M059J (cell line): Measurements from ENCODE around the gene DOC2A. TPM values are rescaled to one million over a fixed set of nuclear protein-coding genes. Genes with fewer than 3 reads are reported as not detected.

Experiments
- DNase-seq: peaks from one replicate; pipeline ENCODE4 v3.0.0-alpha.2; 2012; ENCODE audit warnings: low read depth
- total RNA-seq: library from RNA; depleted of rRNA; stranded (reverse); fragments of >200 nt; shearing (Covaris generic); gene quantifications from 2 replicates; pipeline ENCODE4 v1.2.3, GENCODE V29; 2014

Gene DOC2A
- total RNA-seq, 1 experiment from 2014 or later, result 0.52 TPM

GRCh38 chr16:30005341-30006094 lies 5.3 kb downstream of the DOC2A start:
- peak; percentile 40 for DNase-seq

DNA sequence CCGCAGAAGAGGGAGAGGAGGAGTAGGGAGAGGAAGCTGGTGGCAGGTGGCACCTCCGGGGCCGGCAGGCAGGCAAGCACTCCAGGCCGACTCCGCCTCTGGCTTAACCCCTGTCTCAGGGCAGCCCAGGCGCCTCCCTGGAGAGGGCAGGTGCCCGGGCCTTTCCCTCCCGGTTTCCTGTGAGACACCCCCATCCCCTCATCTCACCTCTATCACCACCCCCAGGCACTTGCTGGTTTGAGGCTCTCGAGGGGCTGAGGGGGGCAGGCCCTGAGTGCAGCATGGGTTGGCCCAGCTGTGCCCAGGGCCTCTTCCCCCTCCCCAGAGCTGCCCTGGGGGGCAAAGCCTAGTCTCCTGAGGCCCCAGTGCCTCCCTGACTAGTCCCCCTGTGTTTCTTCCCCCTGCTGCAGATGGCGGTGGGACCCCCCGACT lies 6.0 kb downstream of the DOC2A start:
- no peak for DNase-seq

GRCh38 chr16:30004424-30004776 lies 6.4 kb downstream of the DOC2A start:
- DNase-seq, result no peak

GRCh38 chr16:30003670-30004423 lies 7.0 kb downstream of the DOC2A start:
- DNase-seq, result no peak

DNA sequence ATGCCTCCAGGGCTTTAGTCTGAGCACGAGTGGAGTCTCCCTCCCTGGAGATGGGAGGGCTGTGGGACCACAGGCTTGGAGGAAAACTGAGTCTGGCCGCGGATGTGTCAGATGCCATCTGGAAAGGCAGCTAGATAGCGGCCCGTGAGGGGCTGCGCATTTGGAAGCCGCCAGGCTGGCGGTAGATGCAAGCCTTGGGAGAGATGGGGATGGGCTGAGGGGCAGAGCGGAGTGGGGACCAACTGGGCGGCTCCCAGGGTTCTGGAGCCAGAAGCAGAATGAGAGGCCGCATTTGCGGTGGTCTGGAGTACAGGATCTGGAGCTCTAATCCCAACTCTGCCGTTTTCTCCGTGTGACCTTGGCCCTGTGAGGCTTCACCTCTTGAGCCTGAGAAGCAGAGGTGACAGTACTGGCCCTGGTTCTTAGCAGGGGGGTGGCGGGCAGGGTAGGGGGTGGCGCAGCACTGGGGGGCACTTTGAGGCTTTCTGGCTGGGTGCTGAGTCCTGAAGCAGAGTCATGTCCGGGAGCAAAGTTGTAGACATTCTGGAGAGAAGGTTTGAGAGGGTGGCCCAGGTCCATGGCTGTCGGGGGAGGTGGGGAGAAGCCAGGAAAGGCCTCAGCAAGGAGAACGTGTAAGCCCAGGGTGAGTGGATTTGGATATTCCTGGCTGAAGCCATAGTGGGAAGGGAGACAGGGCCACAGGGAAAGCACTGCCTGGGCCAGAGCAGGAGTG lies 8.0 kb downstream of the DOC2A start:
- DNase-seq, result no peak

DNA sequence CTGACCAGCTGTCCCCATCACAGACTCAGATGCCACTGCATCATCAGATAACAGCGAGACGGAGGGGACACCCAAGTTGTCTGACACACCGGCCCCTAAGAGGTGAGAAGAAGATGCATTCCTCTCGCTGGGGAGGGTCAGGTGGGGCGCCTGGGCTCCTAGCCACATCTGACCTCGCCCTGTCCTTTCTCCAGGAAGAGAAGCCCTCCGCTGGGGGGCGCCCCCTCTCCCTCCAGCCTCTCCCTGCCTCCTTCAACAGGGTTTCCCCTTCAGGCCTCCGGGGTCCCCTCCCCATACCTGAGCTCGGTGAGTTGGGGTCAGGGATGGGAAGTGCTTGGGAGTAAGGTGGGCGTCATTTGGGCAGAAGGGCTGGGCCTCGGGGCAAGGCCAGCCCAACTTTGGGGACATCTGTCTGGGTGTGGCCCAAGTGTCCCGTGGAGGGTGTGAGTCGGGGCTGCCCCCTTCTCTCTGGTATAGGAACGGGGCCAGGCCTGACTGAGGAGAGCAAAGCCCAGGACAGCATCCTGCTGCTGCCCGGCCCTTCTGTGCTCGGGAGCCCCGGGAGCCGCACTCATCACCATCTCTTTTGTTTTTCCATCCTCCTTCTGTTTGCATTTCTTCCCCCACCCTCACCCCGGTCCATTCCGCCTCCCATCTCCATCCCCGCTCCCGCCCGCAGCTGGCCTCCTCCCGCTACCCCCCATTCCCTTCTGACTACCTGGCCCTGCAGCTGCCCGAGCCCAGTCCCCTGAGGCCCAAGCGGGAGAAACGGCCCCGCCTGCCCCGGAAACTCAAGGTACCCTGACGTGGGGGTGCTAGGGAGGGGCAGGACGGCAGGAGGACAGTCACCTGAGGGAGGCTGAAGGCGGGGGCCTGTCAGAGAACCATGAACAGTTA lies 9.8 kb downstream of the DOC2A start:
- no peak for DNase-seq

DNA sequence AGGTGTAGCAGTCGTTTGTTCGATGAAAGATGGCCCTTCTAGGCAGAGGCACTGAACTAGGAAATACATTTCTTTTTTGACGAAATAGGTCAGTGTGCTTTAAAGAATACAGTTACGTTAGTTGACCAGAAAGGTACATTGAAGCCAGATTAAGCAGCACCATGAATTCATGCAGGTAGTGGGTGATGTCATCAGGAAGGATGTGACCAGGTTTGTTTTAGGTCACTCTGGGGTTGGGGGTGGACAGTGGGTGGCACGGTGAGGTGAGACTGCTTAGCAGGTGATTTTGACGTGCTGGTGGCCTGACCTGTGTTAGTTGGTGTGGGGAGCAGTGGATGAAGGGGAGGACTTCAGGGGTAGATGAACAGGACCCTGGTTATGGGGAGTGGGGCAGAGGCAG lies 11.2 kb downstream of the DOC2A start:
- no peak for DNase-seq

GRCh38 chr16:29996766-29997250 lies 14.0 kb downstream of the DOC2A start:
- no peak for DNase-seq

GRCh38 chr16:29995911-29996765 lies 14.7 kb downstream of the DOC2A start, which contains the start of gene INO80E:
Gene INO80E (plus strand): TSS chr16:29996241. CDS start chr16:29996311, 70 bp downstream.
- DNase-seq, result peak; percentile 95

DNA sequence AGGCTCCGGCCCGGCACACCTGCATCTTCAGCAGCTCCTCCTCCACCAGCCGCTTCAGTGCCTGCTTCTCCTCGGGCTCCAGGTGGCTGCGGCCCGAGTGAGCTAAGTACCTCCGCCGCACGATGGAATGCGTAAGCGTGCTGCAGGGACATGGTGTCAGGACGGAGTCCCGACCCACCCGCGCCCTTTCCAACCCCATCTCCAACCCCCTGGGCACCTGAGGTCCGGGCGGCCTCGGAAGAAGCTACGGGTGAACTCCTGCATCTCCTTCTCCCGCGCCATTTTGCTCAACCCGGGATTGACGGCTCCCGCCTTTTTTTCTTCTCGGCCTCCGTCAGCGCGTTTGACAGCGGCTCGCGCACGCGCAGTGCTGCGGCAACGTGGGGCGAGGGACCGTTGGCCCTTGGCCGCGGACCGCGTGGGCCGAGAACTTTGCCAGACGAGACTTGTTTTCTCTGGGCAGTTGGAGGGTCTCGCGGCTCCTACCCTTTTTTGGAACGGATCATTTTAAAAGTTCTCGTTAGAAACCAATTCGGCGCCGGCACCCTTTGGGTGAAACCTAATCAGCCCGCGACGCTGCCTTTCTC lies 15.4 kb downstream of the DOC2A start, which contains the start of gene HIRIP3:
Gene HIRIP3 (minus strand): TSS at position 294 of the 587 bp plus-strand sequence. CDS start 12 bp downstream, at position 282.
- DNase-seq, result peak; percentile 80

DNA sequence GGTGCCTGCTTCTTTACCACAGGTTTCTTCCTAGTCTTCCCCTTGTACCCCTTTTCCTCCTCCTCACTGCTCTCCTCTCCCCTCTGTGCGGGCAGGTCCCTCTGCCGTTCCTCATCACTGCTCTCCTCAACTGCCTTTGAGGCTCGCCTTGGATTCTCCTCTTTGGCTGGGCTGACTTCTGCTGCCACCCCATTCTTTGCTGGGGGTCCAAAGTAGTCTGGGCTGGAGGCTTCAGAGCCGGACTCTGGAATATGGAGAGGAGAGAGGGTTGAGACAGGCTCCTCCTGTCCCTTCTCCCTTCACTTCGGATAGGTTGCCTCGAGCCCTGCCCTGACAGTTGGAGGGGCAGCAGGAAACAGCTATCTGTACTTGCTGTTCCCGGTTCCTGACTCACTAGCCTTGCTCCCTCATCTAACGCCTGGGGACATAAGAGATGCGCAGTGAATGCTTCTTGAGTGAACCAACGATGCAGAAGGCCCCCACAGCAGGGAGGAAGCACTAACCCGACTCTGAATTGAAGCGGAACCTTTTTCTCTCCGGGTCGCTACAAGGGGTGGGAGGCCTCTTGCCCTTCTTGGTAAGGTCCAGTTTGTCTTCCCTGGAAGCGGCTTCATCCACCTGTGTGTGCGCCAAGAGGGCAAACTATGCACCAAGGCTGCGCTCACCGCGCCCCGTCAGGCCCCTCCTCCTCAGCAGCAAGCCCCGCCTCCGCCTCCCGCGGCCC lies 16.1 kb downstream of the DOC2A start:
- DNase-seq, result peak; percentile 93

- no peak for DNase-seq
These were observed 16.8 kb downstream of the DOC2A start for GRCh38 chr16:29993903-29994599.

DNA sequence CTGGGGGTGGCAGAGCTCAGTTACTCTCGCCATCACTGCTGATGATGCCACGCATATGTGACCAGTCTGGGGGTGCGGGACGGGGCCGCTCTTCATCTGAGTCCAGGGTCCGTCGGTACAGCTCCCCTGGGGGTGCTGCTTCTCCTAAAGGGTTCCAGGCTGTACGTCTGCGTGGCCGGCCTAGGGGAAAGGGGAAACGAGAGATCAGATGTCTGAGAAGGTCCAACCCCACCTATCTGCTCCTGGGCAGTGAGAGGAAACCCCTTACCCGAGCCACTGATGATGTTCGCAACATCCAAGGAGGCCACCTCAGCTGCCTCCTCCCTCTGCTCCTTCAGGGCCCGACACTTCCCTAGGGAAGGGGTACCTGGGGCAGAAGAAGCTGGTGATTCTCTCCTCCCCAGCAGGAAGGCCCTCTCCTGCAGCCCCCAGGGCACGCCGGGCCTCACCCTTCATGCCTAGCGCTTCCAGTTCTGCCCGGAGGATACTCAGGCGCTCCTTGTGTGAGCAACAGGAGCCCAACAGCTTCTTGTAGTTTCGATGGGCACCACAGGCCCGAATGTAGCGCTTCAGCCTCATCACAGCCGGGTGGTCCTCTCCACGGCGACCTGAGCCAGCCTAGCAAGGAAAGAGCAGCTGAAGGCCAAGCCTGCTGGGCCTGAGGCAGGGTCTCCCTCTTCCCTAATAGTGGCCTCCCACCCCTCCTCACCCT lies 17.5 kb downstream of the DOC2A start:
- no peak for DNase-seq

- peak; percentile 53 for DNase-seq
These were observed 18.4 kb downstream of the DOC2A start for GRCh38 chr16:29992344-29992967.

GRCh38 chr16:29991571-29991904 lies 19.3 kb downstream of the DOC2A start:
- no peak for DNase-seq

DNA sequence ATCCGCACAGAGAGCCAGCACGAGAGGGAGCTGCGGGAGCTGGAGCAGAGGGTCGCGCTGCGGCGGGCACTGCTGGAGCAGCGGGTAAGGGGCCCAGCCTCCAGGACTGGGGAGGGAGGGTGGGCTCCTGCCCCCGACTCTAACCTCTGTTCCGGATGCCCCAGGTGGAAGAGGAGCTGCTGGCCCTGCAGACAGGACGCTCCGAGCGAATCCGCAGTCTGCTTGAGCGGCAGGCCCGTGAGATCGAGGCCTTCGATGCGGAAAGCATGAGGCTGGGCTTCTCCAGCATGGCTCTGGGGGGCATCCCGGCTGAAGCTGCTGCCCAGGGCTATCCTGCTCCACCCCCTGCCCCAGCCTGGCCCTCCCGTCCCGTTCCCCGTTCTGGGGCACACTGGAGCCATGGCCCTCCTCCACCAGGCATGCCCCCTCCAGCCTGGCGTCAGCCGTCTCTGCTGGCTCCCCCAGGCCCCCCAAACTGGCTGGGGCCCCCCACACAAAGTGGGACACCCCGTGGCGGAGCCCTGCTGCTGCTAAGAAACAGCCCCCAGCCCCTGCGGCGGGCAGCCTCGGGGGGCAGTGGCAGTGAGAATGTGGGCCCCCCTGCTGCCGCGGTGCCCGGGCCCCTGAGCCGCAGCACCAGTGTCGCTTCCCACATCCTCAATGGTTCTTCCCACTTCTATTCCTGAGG lies 19.8 kb downstream of the DOC2A start:
- DNase-seq, result no peak

DNA sequence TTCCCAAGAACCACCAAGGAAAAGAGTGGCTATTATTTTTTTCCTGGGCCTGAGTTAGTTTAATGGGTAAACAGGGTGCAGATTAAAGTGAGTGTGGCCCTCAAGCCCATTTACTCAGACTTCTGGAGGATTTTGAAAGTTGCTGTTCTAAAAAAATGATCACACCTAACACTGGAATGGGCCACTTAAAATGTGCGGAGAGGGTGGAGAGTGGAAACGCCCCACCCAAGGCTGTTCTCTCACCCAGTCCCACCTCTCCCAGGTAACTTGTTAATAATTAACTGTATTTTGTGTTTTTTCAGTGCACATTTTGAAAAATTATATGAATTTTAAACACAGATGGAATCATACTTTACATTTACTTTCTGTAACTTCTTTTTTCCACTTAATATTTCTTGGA lies 20.8 kb downstream of the DOC2A start:
- no peak for DNase-seq
